NOMO-1 (cell line): ENCODE data around the gene IGLL1.
"Not testable (repeated sequence)": the region's sequence is repeated elsewhere in the genome, so short reads cannot be mapped to it uniquely, and the experiment has no call there.

ENCODE experiments used
- DNase-seq, 2 experiments: peaks; one replicate each; lab custom pipeline; 2025; ENCODE audit not compliant: unreplicated experiment in 2 of 2; lab: John Stamatoyannopoulos, UW

The IGLL1 gene

GRCh38 chr22:23565305-23565914, 14.7 kb downstream of the IGLL1 start:
- no peak for DNase-seq

- no peak for DNase-seq
These were observed 15.8 kb downstream of the IGLL1 start for GRCh38 chr22:23564276-23564675.

- DNase-seq = no peak
These were observed 17.0 kb downstream of the IGLL1 start for GRCh38 chr22:23563111-23563510.

GRCh38 chr22:23562186-23562585, 17.9 kb downstream of the IGLL1 start:
- no peak for DNase-seq

- DNase-seq = not testable (repeated sequence)
These were observed 19.0 kb downstream of the IGLL1 start for GRCh38 chr22:23561025-23561510.

GRCh38 chr22:23560215-23560614, 19.9 kb downstream of the IGLL1 start:
- not testable (repeated sequence) for DNase-seq

GRCh38 chr22:23557467-23557866, 22.6 kb downstream of the IGLL1 start:
- DNase-seq = no peak

- DNase-seq = no peak
These were observed 23.1 kb downstream of the IGLL1 start for GRCh38 chr22:23557036-23557435.

GRCh38 chr22:23556026-23556620, 24.0 kb downstream of the IGLL1 start:
- DNase-seq = no peak

GRCh38 chr22:23555118-23555517, 25.0 kb downstream of the IGLL1 start:
- DNase-seq = no peak

- no peak for DNase-seq
These were observed 25.9 kb downstream of the IGLL1 start for GRCh38 chr22:23553924-23554870.

GRCh38 chr22:23553438-23553837, 26.7 kb downstream of the IGLL1 start:
- no peak for DNase-seq

GRCh38 chr22:23552573-23552972, 27.5 kb downstream of the IGLL1 start:
- DNase-seq = no peak

- DNase-seq = no peak
These were observed 28.7 kb downstream of the IGLL1 start for GRCh38 chr22:23551385-23551784.

GRCh38 chr22:23550049-23550650, 29.9 kb downstream of the IGLL1 start:
- DNase-seq = no peak

GRCh38 chr22:23549198-23549595, 30.9 kb downstream of the IGLL1 start:
- no peak for DNase-seq

GRCh38 chr22:23548501-23549197, 31.4 kb downstream of the IGLL1 start:
- no peak for DNase-seq

- DNase-seq = no peak
These were observed 32.1 kb downstream of the IGLL1 start for GRCh38 chr22:23547818-23548500.

- not testable (repeated sequence) for DNase-seq
These were observed 32.7 kb downstream of the IGLL1 start for GRCh38 chr22:23547382-23547781.

GRCh38 chr22:23544852-23545251, 35.2 kb downstream of the IGLL1 start:
- DNase-seq = no peak
